HCT116 (cell line): ENCODE data around the gene SLAMF6. TPM values are rescaled to one million over a fixed set of nuclear protein-coding genes. Genes with fewer than 3 reads are reported as not detected.
A peak's percentile ranks its signal among the peaks of the same experiment; 100 is the strongest.
"Not testable (repeated sequence)": the region's sequence is repeated elsewhere in the genome, so short reads cannot be mapped to it uniquely, and the experiment has no call there.

Experiments used
- ATAC-seq: fragments of 200-7000 bp; cut with Tn5 transposase; 2 replicates; pipeline ENCODE4 v1.9.1; 2020; ENCODE audit warnings: mild to moderate bottlenecking, moderate library complexity
- BruUV-seq: library from RNA; stranded (reverse); fragments of 400-500 nt; replicated peaks from 2 replicates; lab custom pipeline; 2021; lab: Mats Ljungman, UMichigan
- CTCF ChIA-PET: fragments of 300-600 bp; sonication (Branson Sonifier 250); formaldehyde crosslinking; loops from one replicate; lab custom pipeline; 2021; ENCODE audit warnings: antibody characterized with exemption; lab: Charles Lee
- POLR2A ChIA-PET: fragments of 300-600, 350-600 bp; sonication (Branson Sonifier 250); formaldehyde crosslinking; loops from one replicate; lab custom pipeline; 2021; ENCODE audit warnings: antibody characterized with exemption; lab: Charles Lee
- RAD21 ChIA-PET, 2 experiments: fragments of 300-600 bp; sonication (Branson Sonifier 250); formaldehyde crosslinking; loops; one replicate each; lab custom pipeline; 2023; ENCODE audit warnings: low total read pairs in 2 of 2; ENCODE audit not compliant: uncharacterized antibody in 2 of 2, unreplicated experiment in 2 of 2, low non-redundant PET in 1 of 2; lab: Charles Lee
- DNase-seq: peaks from one replicate; pipeline ENCODE4 v3.0.0-alpha.2; 2010; ENCODE audit warnings: low read depth, low spot score
- H2AFZ ChIP-seq: fragments of 200-600 bp; shearing (Covaris generic), sonication (generic); 2 replicates; pipeline ENCODE4 v1.6.1; 2017; ENCODE audit warnings: low read depth, mixed run types, mixed read lengths, antibody characterized with exemption, low read length; ENCODE audit not compliant: poor library complexity, severe bottlenecking
- H3K27ac ChIP-seq: 2 replicates; pipeline ENCODE4 v1.5.1; 2012; ENCODE audit warnings: low read depth, low read length
- H3K27me3 ChIP-seq: fragments of 200-600 bp; sonication (generic); 2 replicates; pipeline ENCODE4 v1.6.1; 2016; ENCODE audit warnings: mixed run types, low read length, mixed read lengths; ENCODE audit not compliant: insufficient read depth
- H3K36me3 ChIP-seq, 2 experiments: fragments of 200-500 bp in 1 of 2; fragments of 200-600 bp in 1 of 2; sonication (Bioruptor generic) in 1 of 2; sonication (generic) in 1 of 2; 2 replicates each; pipeline versions ENCODE4 v1.5.1 to v1.6.1; 2014 to 2016; ENCODE audit warnings: low read length in 2 of 2, inconsistent platforms in 1 of 2, mixed read lengths in 1 of 2, mixed run types in 1 of 2; ENCODE audit not compliant: insufficient read depth in 2 of 2, control insufficient read depth in 1 of 2
- H3K4me1 ChIP-seq, 2 experiments: fragments of 200-600 bp in 1 of 2; sonication (generic) in 1 of 2; 2 replicates each; pipeline versions ENCODE4 v1.5.1 to v1.6.1; 2012 to 2017; ENCODE audit warnings: low read length in 2 of 2, inconsistent platforms in 1 of 2, mild to moderate bottlenecking in 1 of 2, mixed read lengths in 1 of 2, mixed run types in 1 of 2, moderate library complexity in 1 of 2; ENCODE audit not compliant: insufficient read depth in 2 of 2, control insufficient read depth in 1 of 2
- H3K4me2 ChIP-seq: fragments of 200-600 bp; sonication (generic); 2 replicates; pipeline ENCODE4 v1.6.1; 2017; ENCODE audit warnings: mixed run types, low read length, mixed read lengths
- H3K4me3 ChIP-seq, 2 experiments: fragments of 200-600 bp in 1 of 2; sonication (generic) in 1 of 2; replicated peaks in 1 of 2; 2 replicates each; pipeline ENCODE4 v1.5.1; 2011 to 2016; ENCODE audit warnings: low read length in 2 of 2, control low read depth in 1 of 2, low read depth in 1 of 2, mild to moderate bottlenecking in 1 of 2, mixed read lengths in 1 of 2, mixed run types in 1 of 2
- H3K79me2 ChIP-seq: fragments of 200-600 bp; sonication (generic); 2 replicates; pipeline ENCODE4 v1.6.1; 2017; ENCODE audit warnings: mild to moderate bottlenecking, mixed run types, low read length, moderate library complexity, mixed read lengths; ENCODE audit not compliant: insufficient read depth
- H3K9ac ChIP-seq: fragments of 200-600 bp; sonication (generic); 2 replicates; pipeline ENCODE4 v1.6.1; 2016; ENCODE audit warnings: low read length, mixed read lengths
- H3K9me2 ChIP-seq: fragments of 200-600 bp; sonication (generic), shearing (Covaris generic); 2 replicates; pipeline ENCODE4 v1.6.1; 2017; ENCODE audit warnings: mixed run types, mild to moderate bottlenecking, moderate library complexity; ENCODE audit not compliant: insufficient read depth
- H3K9me3 ChIP-seq, 2 experiments: fragments of 200-500 bp in 1 of 2; fragments of 200-600 bp in 1 of 2; sonication (Bioruptor generic) in 1 of 2; sonication (generic) in 1 of 2; 2 replicates each; pipeline ENCODE4 v1.6.1; 2014 to 2017; ENCODE audit warnings: low read length in 2 of 2, mixed read lengths in 2 of 2, inconsistent platforms in 1 of 2, low read depth in 1 of 2, mild to moderate bottlenecking in 1 of 2, mixed run types in 1 of 2, moderate library complexity in 1 of 2; ENCODE audit not compliant: control insufficient read depth in 1 of 2, insufficient read depth in 1 of 2
- H4K20me1 ChIP-seq: fragments of 200-600 bp; sonication (generic), shearing (Covaris generic); 2 replicates; pipeline ENCODE4 v1.6.1; 2017; ENCODE audit warnings: mixed run types, mild to moderate bottlenecking, moderate library complexity; ENCODE audit not compliant: insufficient read depth
- CEBPB ChIP-seq: IDR thresholded peaks from 2 replicates; pipeline ENCODE4 v1.6.1; 2012; ENCODE audit warnings: low read depth
- CTCF ChIP-seq, 3 experiments: fragments of 200-600 bp in 1 of 3; sonication (generic) in 1 of 3; IDR thresholded peaks in 2 of 3; conservative IDR thresholded peaks in 1 of 3; 2 replicates each; pipeline ENCODE4 v1.5.1; 2012 to 2017; ENCODE audit warnings: low read depth in 2 of 3, low read length in 2 of 3, antibody characterized with exemption in 1 of 3, borderline replicate concordance in 1 of 3, control low read depth in 1 of 3, mild to moderate bottlenecking in 1 of 3, mixed read lengths in 1 of 3, mixed run types in 1 of 3, moderate library complexity in 1 of 3; ENCODE audit not compliant: insufficient read depth in 1 of 3
- YY1 ChIP-seq: IDR thresholded peaks from 2 replicates; pipeline ENCODE4 v1.6.1; 2011; ENCODE audit warnings: low read length, low read depth, moderate library complexity, mild to moderate bottlenecking; ENCODE audit not compliant: insufficient replicate concordance; ENCODE audit errors: extremely low read depth
- intact Hi-C: fragments of 100-400 bp; cut with micrococcal nuclease; formaldehyde crosslinking; loops from 2 replicates; pipeline ENCODE4 v1.10.0; 2022
- total RNA-seq: library from RNA; stranded (reverse); gene quantifications from one replicate; pipeline ENCODE4 v1.2.1, GENCODE V29; 2021; ENCODE audit not compliant: unreplicated experiment
- TF ChIP-seq, protein P1 (sequence below): IDR thresholded peaks from 2 replicates; pipeline ENCODE4 v1.6.1; 2012

The SLAMF6 gene
- total RNA-seq, 1 experiment from 2014 or later = not detected

- H2AFZ ChIP-seq = peak overlapping the region; percentile 91
- H3K36me3 ChIP-seq = no peaks in the 10 kb centered on the region
- BruUV-seq = no TSS peak
- POLR2A ChIA-PET = no interaction called here
- RAD21 ChIA-PET = no interaction called here
- DNase-seq = no peak
- intact Hi-C loops = no loop called here
- no peaks in the 10 kb centered on the region for H4K20me1 ChIP-seq
- H3K79me2 ChIP-seq = no peaks in the 10 kb centered on the region
- CTCF ChIA-PET = no interaction called here
- H3K27me3 ChIP-seq = no peaks in the 10 kb centered on the region
- H3K9ac ChIP-seq = 0 out of 2 replicates have a peak overlapping the region, but pooled peaks have one; percentile 12
- no peak overlapping the region for H3K27ac ChIP-seq
- TF ChIP-seq CTCF (IDR thresholded peaks at IDR 0.05 in 2 of 3, conservative IDR thresholded peaks at IDR 0.05 in 1 of 3; ENCODE audit: borderline replicate concordance in 1 of 3, insufficient read depth in 1 of 3, low read depth in 2 of 3, low read length in 2 of 3) = peak in 2 of 3 experiments; percentile 30 to 45; a peak in 2 of 6 replicates
- no peak for TF ChIP-seq YY1
- TF ChIP-seq CEBPB = no peak
- TF ChIP-seq, protein P1, sequence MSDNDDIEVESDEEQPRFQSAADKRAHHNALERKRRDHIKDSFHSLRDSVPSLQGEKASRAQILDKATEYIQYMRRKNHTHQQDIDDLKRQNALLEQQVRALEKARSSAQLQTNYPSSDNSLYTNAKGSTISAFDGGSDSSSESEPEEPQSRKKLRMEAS = peak; percentile 32; the same call in 1 of the 2 replicates
- H3K4me3 ChIP-seq = no peak overlapping the region
- H3K4me1 ChIP-seq = peaks cover 13 to 20% of the 10 kb centered on the region in 2 experiments; a peak in 3 of 4 replicates
- H3K9me3 ChIP-seq = no peaks in the 10 kb centered on the region
- H3K9me2 ChIP-seq = no peaks in the 10 kb centered on the region
- H3K4me2 ChIP-seq = peak overlapping the region; percentile 58
- ATAC-seq = peak; percentile 78
Measured at GRCh38 chr1:160519642-160520435, 3.2 kb downstream of the SLAMF6 start.

DNA sequence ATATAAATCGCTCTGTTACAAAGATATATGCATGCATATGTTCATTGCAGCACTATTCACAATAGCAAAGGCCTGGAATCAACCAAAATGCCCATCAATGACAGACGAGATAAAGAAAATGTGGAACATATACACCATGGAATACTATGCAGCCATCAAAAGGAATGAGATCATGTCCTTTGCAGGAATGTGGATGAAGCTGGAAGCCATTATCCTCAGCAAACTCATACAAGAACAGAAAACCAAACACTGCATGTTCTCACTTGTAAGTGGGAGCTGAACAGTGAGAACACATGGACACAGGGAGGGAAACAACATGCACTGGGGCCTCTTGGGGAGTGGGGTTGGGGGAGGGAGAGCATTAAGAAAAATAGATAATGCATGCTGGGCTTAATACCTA, 5.5 kb downstream of the SLAMF6 start:
- ATAC-seq, H3K27ac ChIP-seq, RAD21 ChIA-PET, intact Hi-C loops, CTCF ChIA-PET, H3K4me3 ChIP-seq, H2AFZ ChIP-seq, H4K20me1 ChIP-seq, POLR2A ChIA-PET, H3K9me3 ChIP-seq, H3K79me2 ChIP-seq, DNase-seq, H3K9ac ChIP-seq, H3K9me2 ChIP-seq, BruUV-seq, H3K27me3 ChIP-seq, H3K4me2 ChIP-seq, H3K36me3 ChIP-seq: not testable (repeated sequence)
- H3K4me1 ChIP-seq = peaks cover 13 to 20% of the 10 kb centered on the region in 2 experiments; a peak in 3 of 4 replicates

DNA sequence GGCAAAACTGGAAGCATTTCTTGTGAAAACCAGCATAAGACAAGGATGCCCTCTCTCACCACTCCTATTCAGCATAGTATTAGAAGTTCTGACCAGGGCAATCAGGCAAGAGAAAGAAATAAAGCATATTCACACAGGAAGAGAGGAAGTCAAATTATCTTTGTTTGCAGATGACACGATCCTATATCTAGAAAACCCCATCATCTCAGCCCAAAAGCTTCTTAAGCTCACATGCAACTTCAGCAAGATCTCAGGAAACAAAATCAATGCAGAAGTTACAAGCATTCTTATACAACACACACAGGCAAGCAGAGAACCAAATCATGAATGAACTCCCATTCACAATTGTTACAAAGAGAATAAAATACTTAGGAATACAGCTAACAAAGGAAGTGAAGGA, 7.1 kb downstream of the SLAMF6 start:
- CTCF ChIA-PET, H3K79me2 ChIP-seq, intact Hi-C loops, H3K9ac ChIP-seq, H3K4me3 ChIP-seq, ATAC-seq, BruUV-seq, H3K9me3 ChIP-seq, RAD21 ChIA-PET, H3K27me3 ChIP-seq, H4K20me1 ChIP-seq, H3K9me2 ChIP-seq, H3K4me2 ChIP-seq, DNase-seq, H2AFZ ChIP-seq, H3K36me3 ChIP-seq, POLR2A ChIA-PET, H3K27ac ChIP-seq: not testable (repeated sequence)
- H3K4me1 ChIP-seq = peaks cover 12 to 17% of the 10 kb centered on the region in 2 experiments; a peak in 3 of 4 replicates
